ENCODE data around the gene SCGB3A1.

SCGB3A1 gene

GRCh38 chr5:180604271-180604670 lies 13.0 kb upstream of the SCGB3A1 start:
- DNase-seq (ENCODE audit: low read depth) = no peak

- no peak for DNase-seq (ENCODE audit: low read depth)
Observed at GRCh38 chr5:180603076-180603594, 11.8 kb upstream of the SCGB3A1 start.

GRCh38 chr5:180602481-180603075 lies 11.3 kb upstream of the SCGB3A1 start:
- no peak for DNase-seq (ENCODE audit: low read depth)

- DNase-seq (ENCODE audit: low read depth) = no peak
Observed at GRCh38 chr5:180601591-180602480, 10.5 kb upstream of the SCGB3A1 start.

GRCh38 chr5:180600554-180601041 lies 9.3 kb upstream of the SCGB3A1 start:
- no peak for DNase-seq (ENCODE audit: low read depth)

- no peak for DNase-seq (ENCODE audit: low read depth)
Observed at GRCh38 chr5:180599981-180600553, 8.8 kb upstream of the SCGB3A1 start.

GRCh38 chr5:180599590-180599914 lies 8.3 kb upstream of the SCGB3A1 start:
- DNase-seq (ENCODE audit: low read depth) = no peak

- no peak for DNase-seq (ENCODE audit: low read depth)
Observed at GRCh38 chr5:180598797-180599589, 7.7 kb upstream of the SCGB3A1 start.

- no peak for DNase-seq (ENCODE audit: low read depth)
Observed at GRCh38 chr5:180598316-180598701, 7.0 kb upstream of the SCGB3A1 start.

- no peak for DNase-seq (ENCODE audit: low read depth)
Observed at GRCh38 chr5:180596668-180597231, 5.5 kb upstream of the SCGB3A1 start.

GRCh38 chr5:180596115-180596667 lies 4.9 kb upstream of the SCGB3A1 start:
- DNase-seq (ENCODE audit: low read depth) = no peak

- DNase-seq (ENCODE audit: low read depth) = no peak
Observed at GRCh38 chr5:180595381-180596114, 4.2 kb upstream of the SCGB3A1 start.

- DNase-seq (ENCODE audit: low read depth) = no peak
Observed at GRCh38 chr5:180595046-180595379, 3.7 kb upstream of the SCGB3A1 start.

- no peak for DNase-seq (ENCODE audit: low read depth)
Observed at GRCh38 chr5:180594311-180595045, 3.2 kb upstream of the SCGB3A1 start.

- no peak for DNase-seq (ENCODE audit: low read depth)
Observed at GRCh38 chr5:180593446-180594206, 2.3 kb upstream of the SCGB3A1 start.

- no peak for DNase-seq (ENCODE audit: low read depth)
Observed at GRCh38 chr5:180592176-180592575, 877 bp upstream of the SCGB3A1 start.

- DNase-seq (ENCODE audit: low read depth) = no peak
Observed at GRCh38 chr5:180590543-180591310, 572 bp downstream of the SCGB3A1 start.

- no peak for DNase-seq (ENCODE audit: low read depth)
Observed at GRCh38 chr5:180589771-180590542, 1.3 kb downstream of the SCGB3A1 start.
